Tibial nerve (tissue), 4 donors: ENCODE data around the gene RCAN2. TPM values are rescaled to one million over a fixed set of nuclear protein-coding genes. Genes with fewer than 3 reads are reported as not detected.

Source experiments
- DNase-seq, 2 donors: peaks; one replicate each; pipeline ENCODE4 v3.0.0-alpha.2; 2019; ENCODE audit warnings: low spot score in 2 of 2
- H3K27ac ChIP-seq, 4 donors: fragments of 200-600 bp; sonication (generic) in 3 of 4; one replicate each; pipeline ENCODE4 v1.5.1; 2017 to 2019; ENCODE audit warnings: mild to moderate bottlenecking in 1 of 4
- H3K27me3 ChIP-seq, 2 donors: fragments of 200-600 bp; sonication (generic) in 1 of 2; one replicate each; pipeline versions ENCODE4 v1.5.1 to v1.6.0; 2017 to 2019
- H3K36me3 ChIP-seq, 3 donors: fragments of 200-600 bp; sonication (generic); one replicate each; pipeline ENCODE4 v1.5.1; 2018 to 2019
- H3K4me1 ChIP-seq, 4 donors: fragments of 200-600 bp; sonication (generic) in 3 of 4; one replicate each; pipeline ENCODE4 v1.5.1; 2017 to 2019
- H3K4me3 ChIP-seq, 4 donors: fragments of 200-600 bp; sonication (generic) in 3 of 4; one replicate each; pipeline ENCODE4 v1.5.1; 2017 to 2019; ENCODE audit warnings: mild to moderate bottlenecking in 1 of 4, moderate library complexity in 1 of 4
- H3K9me3 ChIP-seq, 4 donors: fragments of 200-600 bp; sonication (generic) in 3 of 4; one replicate each; pipeline ENCODE4 v1.5.1; 2017 to 2019
- CTCF ChIP-seq, 5 experiments: fragments of 200-600 bp in 3 of 5; fragments of 450-650 bp in 2 of 5; sonication (generic) in 3 of 5; IDR thresholded peaks; one replicate each; pipeline ENCODE4 v1.5.1; 2016 to 2019; ENCODE audit warnings: antibody characterized with exemption in 5 of 5, mild to moderate bottlenecking in 3 of 5, moderate library complexity in 2 of 5
- EP300 ChIP-seq, 2 donors: sonication (generic); formaldehyde crosslinking; IDR thresholded peaks; one replicate each; pipeline ENCODE4 v1.6.1; 2017; ENCODE audit warnings: antibody characterized with exemption in 2 of 2, mild to moderate bottlenecking in 1 of 2
- POLR2A ChIP-seq, 2 donors: fragments of 450-650 bp; IDR thresholded peaks; one replicate each; pipeline ENCODE4 v1.6.1; 2017; ENCODE audit warnings: antibody characterized with exemption in 2 of 2, mild to moderate bottlenecking in 2 of 2, moderate library complexity in 2 of 2
- WGBS, 2 donors: methylation state at CpG; one replicate each; pipeline ENCODE4 v1.1.5; 2018; 5-methylcytosine and 5-hydroxymethylcytosine counted together
- total RNA-seq, 4 donors: library from RNA; depleted of rRNA; stranded (reverse); fragments of >200 nt; gene quantifications; one replicate each; pipeline ENCODE4 v1.1.0, GENCODE V29; 2016

The RCAN2 gene
- total RNA-seq, 4 donors from 2014 or later: 6.6 to 19.4 (median 15.0) TPM

- no peak overlapping the region for H3K27ac ChIP-seq
- peaks cover 0 to 4% (median 0%) of the 10 kb centered on the region in 4 donors for H3K4me1 ChIP-seq
- no peak for DNase-seq
- H3K36me3 ChIP-seq: no peaks in the 10 kb centered on the region
- no peaks in the 10 kb centered on the region for H3K27me3 ChIP-seq
- H3K4me3 ChIP-seq: no peak overlapping the region
- no peak for TF ChIP-seq EP300 (IDR thresholded peaks at IDR 0.05)
- no peak for TF ChIP-seq CTCF (IDR thresholded peaks at IDR 0.05)
- no peak for TF ChIP-seq POLR2A (IDR thresholded peaks at IDR 0.05)
- 85 to 90% methylated on average over 3 of the region's 3 CpGs for WGBS, 2 donors
- no peaks in the 10 kb centered on the region for H3K9me3 ChIP-seq
Measured at GRCh38 chr6:46323966-46324622, 167.2 kb downstream of the RCAN2 start.

GRCh38 chr6:46323312-46323965, 167.8 kb downstream of the RCAN2 start:
- WGBS, 2 donors: 59 to 71% methylated on average over 4 of the region's 4 CpGs
- no peaks in the 10 kb centered on the region for H3K9me3 ChIP-seq
- no peak overlapping the region for H3K27ac ChIP-seq
- no peak overlapping the region for H3K4me3 ChIP-seq
- H3K27me3 ChIP-seq: no peaks in the 10 kb centered on the region
- H3K36me3 ChIP-seq: no peaks in the 10 kb centered on the region
- no peak for DNase-seq
- H3K4me1 ChIP-seq: peaks cover 0 to 4% (median 0%) of the 10 kb centered on the region in 4 donors
- TF ChIP-seq EP300 (IDR thresholded peaks at IDR 0.05) (peak in 1 of 2 donors; percentile 11), POLR2A (IDR thresholded peaks at IDR 0.05) (no peak), CTCF (IDR thresholded peaks at IDR 0.05) (no peak)

- Histone ChIP-seq H3K4me3 (no peak overlapping the region), H3K27ac (no peak overlapping the region), H3K4me1 (peaks cover 0 to 2% (median 0%) of the 10 kb centered on the region in 4 donors), H3K36me3 (no peaks in the 10 kb centered on the region), H3K27me3 (no peaks in the 10 kb centered on the region), H3K9me3 (no peaks in the 10 kb centered on the region)
- no peak for DNase-seq
- WGBS, 2 donors: 67 to 69% methylated on average over 2 of the region's 2 CpGs
- TF ChIP-seq POLR2A (IDR thresholded peaks at IDR 0.05) (no peak), CTCF (IDR thresholded peaks at IDR 0.05) (no peak), EP300 (IDR thresholded peaks at IDR 0.05) (no peak)
Measured at GRCh38 chr6:46320505-46320904, 170.7 kb downstream of the RCAN2 start.

- no peak overlapping the region for H3K27ac ChIP-seq
- H3K4me1 ChIP-seq: no peaks in the 10 kb centered on the region
- DNase-seq: no peak
- no peaks in the 10 kb centered on the region for H3K36me3 ChIP-seq
- no peak overlapping the region for H3K4me3 ChIP-seq
- TF ChIP-seq CTCF (IDR thresholded peaks at IDR 0.05) (no peak), POLR2A (IDR thresholded peaks at IDR 0.05) (no peak), EP300 (IDR thresholded peaks at IDR 0.05) (no peak)
- 57 to 71% methylated on average over 1 of the region's 1 CpG for WGBS, 2 donors
- H3K27me3 ChIP-seq: no peaks in the 10 kb centered on the region
- no peaks in the 10 kb centered on the region for H3K9me3 ChIP-seq
Measured at GRCh38 chr6:46315589-46315988, 175.7 kb downstream of the RCAN2 start.

- no peaks in the 10 kb centered on the region for H3K36me3 ChIP-seq
- no peak for DNase-seq
- H3K4me1 ChIP-seq: peaks cover 0 to 2% (median 0%) of the 10 kb centered on the region in 4 donors
- TF ChIP-seq POLR2A (IDR thresholded peaks at IDR 0.05): no peak
- no peak for TF ChIP-seq EP300 (IDR thresholded peaks at IDR 0.05)
- no peaks in the 10 kb centered on the region for H3K9me3 ChIP-seq
- H3K4me3 ChIP-seq: no peak overlapping the region
- H3K27ac ChIP-seq: no peak overlapping the region
- WGBS, 2 donors: 83 to 94% methylated on average over 3 of the region's 3 CpGs
- no peaks in the 10 kb centered on the region for H3K27me3 ChIP-seq
Measured at GRCh38 chr6:46312654-46313053, 178.6 kb downstream of the RCAN2 start.
